OCI-LY7 (cell line): ENCODE data around the gene TMX4. TPM values are rescaled to one million over a fixed set of nuclear protein-coding genes. Genes with fewer than 3 reads are reported as not detected.

Experiments used
- BruUV-seq: library from RNA; stranded (reverse); fragments of 400-500 nt; replicated peaks from 2 replicates; lab custom pipeline; 2021; lab: Mats Ljungman, UMichigan
- CTCF ChIA-PET: fragments of 300-600 bp; sonication (Branson Sonifier 250); formaldehyde crosslinking; loops from one replicate; lab custom pipeline; 2022; ENCODE audit warnings: antibody characterized with exemption; ENCODE audit not compliant: unreplicated experiment; lab: Charles Lee
- POLR2A ChIA-PET: fragments of 300-600 bp; sonication (Branson Sonifier 250); formaldehyde crosslinking; loops from one replicate; lab custom pipeline; 2022; ENCODE audit warnings: antibody characterized with exemption; lab: Charles Lee
- DNase-seq: peaks from one replicate; pipeline ENCODE4 v3.0.0-alpha.2; 2015; ENCODE audit warnings: low spot score
- H2AFZ ChIP-seq: fragments of 200-600 bp; sonication (generic), shearing (Covaris generic); 2 replicates; pipeline ENCODE4 v1.6.1; 2014; ENCODE audit warnings: mild to moderate bottlenecking, antibody characterized with exemption, low read length, moderate library complexity
- H3K27ac ChIP-seq: fragments of 200-600 bp; sonication (generic); 2 replicates; pipeline ENCODE4 v1.5.1; 2014; ENCODE audit warnings: mixed run types, low read depth, mild to moderate bottlenecking, moderate library complexity, low read length, inconsistent platforms; ENCODE audit not compliant: poor library complexity, severe bottlenecking
- H3K36me3 ChIP-seq: fragments of 200-600 bp; sonication (generic); 2 replicates; pipeline ENCODE4 v1.6.1; 2014; ENCODE audit warnings: mild to moderate bottlenecking, antibody characterized with exemption, low read length, moderate library complexity, mixed read lengths; ENCODE audit not compliant: insufficient read depth
- H3K4me1 ChIP-seq: fragments of 200-600 bp; sonication (generic); 2 replicates; pipeline ENCODE4 v1.5.1; 2014; ENCODE audit warnings: mild to moderate bottlenecking, low read length; ENCODE audit not compliant: insufficient read depth, poor library complexity, severe bottlenecking
- H3K4me2 ChIP-seq: fragments of 200-600 bp; sonication (generic); 2 replicates; pipeline ENCODE4 v1.6.1; 2014; ENCODE audit warnings: mild to moderate bottlenecking, low read length
- H3K4me3 ChIP-seq: fragments of 200-600 bp; sonication (generic); 2 replicates; pipeline ENCODE4 v1.5.1; 2014; ENCODE audit warnings: mild to moderate bottlenecking, low read depth, low read length; ENCODE audit not compliant: poor library complexity, severe bottlenecking
- H3K79me2 ChIP-seq: fragments of 200-600 bp; sonication (generic); 2 replicates; pipeline ENCODE4 v1.6.1; 2016; ENCODE audit warnings: low read depth, mild to moderate bottlenecking, low read length, moderate library complexity, mixed read lengths; ENCODE audit not compliant: insufficient read depth
- H3K9me2 ChIP-seq: fragments of 200-600 bp; sonication (generic); 2 replicates; pipeline ENCODE4 v1.6.1; 2016; ENCODE audit warnings: mild to moderate bottlenecking, low read length, mixed read lengths; ENCODE audit not compliant: insufficient read depth
- H3K9me3 ChIP-seq: fragments of 200-600 bp; sonication (generic); 2 replicates; pipeline ENCODE4 v1.6.1; 2014; ENCODE audit warnings: mild to moderate bottlenecking, mixed run types, low read length, mixed read lengths
- H4K20me1 ChIP-seq: fragments of 200-600 bp; sonication (generic); 2 replicates; pipeline ENCODE4 v1.6.1; 2014; ENCODE audit warnings: mild to moderate bottlenecking, antibody characterized with exemption, low read length, moderate library complexity, mixed read lengths; ENCODE audit not compliant: insufficient read depth
- EZH2phosphoT487 ChIP-seq: fragments of 200-600 bp; sonication (generic); IDR thresholded peaks from 2 replicates; pipeline ENCODE4 v1.6.1; 2018; ENCODE audit warnings: low read depth, borderline replicate concordance, mild to moderate bottlenecking, mixed run types, antibody characterized with exemption, low read length, moderate library complexity, mixed read lengths
- intact Hi-C: fragments of 100-400 bp; cut with micrococcal nuclease; formaldehyde crosslinking; loops from one replicate; pipeline ENCODE4 v1.10.0; 2022; ENCODE audit not compliant: unreplicated experiment
- total RNA-seq, 2 experiments: library from RNA; depleted of rRNA in 1 of 2; stranded (reverse); fragments of >200 nt in 1 of 2; shearing (Covaris generic) in 1 of 2; gene quantifications; 2 replicates each; pipeline ENCODE4 v1.2.3, GENCODE V29; 2014 to 2022
- TF ChIP-seq, protein P1 (sequence below): fragments of 200-600 bp; sonication (generic); conservative IDR thresholded peaks from 2 replicates; pipeline ENCODE4 v1.5.1; 2014; ENCODE audit warnings: mild to moderate bottlenecking, antibody characterized with exemption, low read length, moderate library complexity, mixed read lengths

TMX4 gene
- total RNA-seq, 2 experiments from 2014 or later: 22.4 to 71.3 TPM

DNA sequence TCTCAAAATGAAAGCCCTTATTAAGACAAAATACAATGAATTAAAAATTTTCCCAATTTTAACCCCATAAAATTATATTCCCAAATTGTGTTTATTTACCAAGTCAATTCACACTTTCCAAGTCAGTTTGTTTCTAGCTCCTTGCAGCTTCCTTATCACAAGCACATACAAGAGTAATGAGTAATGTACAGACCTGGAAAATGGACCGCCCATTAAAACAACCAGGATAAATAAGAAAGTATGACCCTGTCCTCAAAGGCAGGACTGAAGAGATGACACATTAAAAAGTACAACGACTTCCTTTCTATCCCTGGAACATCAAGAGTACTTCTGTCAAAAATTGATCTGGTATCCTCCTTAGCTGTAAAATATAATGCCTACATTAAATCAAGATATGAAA lies 47.1 kb upstream of the TMX4 start:
- no peaks in the 10 kb centered on the region for H3K9me3 ChIP-seq
- H3K4me1 ChIP-seq: no peaks in the 10 kb centered on the region
- BruUV-seq: no TSS peak
- no peak overlapping the region for H3K27ac ChIP-seq
- CTCF ChIA-PET: no interaction called here
- POLR2A ChIA-PET: interaction anchor here (0.5 to 1.0 kb wide), 5 partner anchors 13 to 671 kb away, joined by 3 read pairs; no protein-coding TSS in a partner anchor
- no peak overlapping the region for H3K4me3 ChIP-seq
- intact Hi-C loops: no loop called here
- no peaks in the 10 kb centered on the region for H3K9me2 ChIP-seq
- no peak overlapping the region for H2AFZ ChIP-seq
- H3K36me3 ChIP-seq: no peaks in the 10 kb centered on the region
- H4K20me1 ChIP-seq: no peaks in the 10 kb centered on the region
- H3K79me2 ChIP-seq: no peaks in the 10 kb centered on the region
- no peak overlapping the region for H3K4me2 ChIP-seq
- TF ChIP-seq, protein P1, sequence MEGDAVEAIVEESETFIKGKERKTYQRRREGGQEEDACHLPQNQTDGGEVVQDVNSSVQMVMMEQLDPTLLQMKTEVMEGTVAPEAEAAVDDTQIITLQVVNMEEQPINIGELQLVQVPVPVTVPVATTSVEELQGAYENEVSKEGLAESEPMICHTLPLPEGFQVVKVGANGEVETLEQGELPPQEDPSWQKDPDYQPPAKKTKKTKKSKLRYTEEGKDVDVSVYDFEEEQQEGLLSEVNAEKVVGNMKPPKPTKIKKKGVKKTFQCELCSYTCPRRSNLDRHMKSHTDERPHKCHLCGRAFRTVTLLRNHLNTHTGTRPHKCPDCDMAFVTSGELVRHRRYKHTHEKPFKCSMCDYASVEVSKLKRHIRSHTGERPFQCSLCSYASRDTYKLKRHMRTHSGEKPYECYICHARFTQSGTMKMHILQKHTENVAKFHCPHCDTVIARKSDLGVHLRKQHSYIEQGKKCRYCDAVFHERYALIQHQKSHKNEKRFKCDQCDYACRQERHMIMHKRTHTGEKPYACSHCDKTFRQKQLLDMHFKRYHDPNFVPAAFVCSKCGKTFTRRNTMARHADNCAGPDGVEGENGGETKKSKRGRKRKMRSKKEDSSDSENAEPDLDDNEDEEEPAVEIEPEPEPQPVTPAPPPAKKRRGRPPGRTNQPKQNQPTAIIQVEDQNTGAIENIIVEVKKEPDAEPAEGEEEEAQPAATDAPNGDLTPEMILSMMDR: no peak
- TF ChIP-seq EZH2phosphoT487: no peak
- no peak for DNase-seq

- Histone ChIP-seq H3K4me3 (no peak overlapping the region), H3K4me2 (no peak overlapping the region), H2AFZ (no peak overlapping the region), H3K4me1 (no peaks in the 10 kb centered on the region), H3K9me3 (no peaks in the 10 kb centered on the region), H3K27ac (no peak overlapping the region), H4K20me1 (no peaks in the 10 kb centered on the region), H3K79me2 (no peaks in the 10 kb centered on the region), H3K36me3 (no peaks in the 10 kb centered on the region), H3K9me2 (no peaks in the 10 kb centered on the region)
- intact Hi-C loops: no loop called here
- BruUV-seq: no TSS peak
- no peak for TF ChIP-seq EZH2phosphoT487
- TF ChIP-seq, protein P1: no peak
- CTCF ChIA-PET: no interaction called here
- POLR2A ChIA-PET: interaction anchor here (0.5 to 1.0 kb wide), 2 partner anchors 11 to 1962 kb away, joined by 3 read pairs; no protein-coding TSS in a partner anchor
- DNase-seq: no peak
Measured at GRCh38 chr20:8065691-8066090, 46.1 kb upstream of the TMX4 start.

- Histone ChIP-seq H3K4me3 (no peak overlapping the region), H3K9me3 (no peaks in the 10 kb centered on the region), H3K36me3 (no peaks in the 10 kb centered on the region), H4K20me1 (no peaks in the 10 kb centered on the region), H3K9me2 (no peaks in the 10 kb centered on the region), H3K27ac (no peak overlapping the region), H2AFZ (no peak overlapping the region), H3K79me2 (no peaks in the 10 kb centered on the region), H3K4me2 (no peak overlapping the region), H3K4me1 (no peaks in the 10 kb centered on the region)
- CTCF ChIA-PET: no interaction called here
- POLR2A ChIA-PET: interaction anchor here (0.5 to 1.0 kb wide), 3 partner anchors 9 to 644 kb away, joined by 3 to 4 read pairs (median 3); no protein-coding TSS in a partner anchor
- BruUV-seq: no TSS peak
- intact Hi-C loops: no loop called here
- TF ChIP-seq, protein P1: no peak
- TF ChIP-seq EZH2phosphoT487: no peak
- DNase-seq: no peak
Measured at GRCh38 chr20:8062756-8063155, 43.2 kb upstream of the TMX4 start.
